ENCODE results near the gene BLTP3A. TPM values are rescaled to one million over a fixed set of nuclear protein-coding genes. Genes with fewer than 3 reads are reported as not detected.
"Not testable (repeated sequence)": the region's sequence is repeated elsewhere in the genome, so short reads cannot be mapped to it uniquely, and the experiment has no call there.

BLTP3A gene
- total RNA-seq, 1 experiment from 2014 or later = 5.4 TPM

GRCh38 chr6:34792605-34793500 is 970 bp downstream of the BLTP3A start:
- DNase-seq (ENCODE audit: low spot score) = peak; percentile 10

DNA sequence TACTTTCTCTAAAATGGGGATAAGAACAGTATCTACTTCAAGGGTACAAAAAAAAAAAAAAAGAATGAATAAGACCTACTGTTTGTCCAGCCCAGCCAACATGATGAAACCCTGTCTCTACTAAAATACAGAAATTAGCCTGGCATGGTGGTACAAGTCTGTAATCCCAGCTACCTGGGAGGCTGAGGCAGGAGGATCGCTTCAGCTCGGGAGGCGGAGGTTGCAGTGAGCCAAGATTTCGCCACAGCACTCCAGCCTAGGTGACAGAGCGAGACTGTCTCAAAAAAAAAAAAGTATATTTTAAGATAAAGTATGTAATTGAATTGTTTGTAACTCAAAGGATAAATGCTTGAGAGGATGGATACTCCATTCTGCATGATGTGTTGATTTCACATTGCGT is 2.0 kb downstream of the BLTP3A start:
- DNase-seq (ENCODE audit: low spot score) = no peak

DNA sequence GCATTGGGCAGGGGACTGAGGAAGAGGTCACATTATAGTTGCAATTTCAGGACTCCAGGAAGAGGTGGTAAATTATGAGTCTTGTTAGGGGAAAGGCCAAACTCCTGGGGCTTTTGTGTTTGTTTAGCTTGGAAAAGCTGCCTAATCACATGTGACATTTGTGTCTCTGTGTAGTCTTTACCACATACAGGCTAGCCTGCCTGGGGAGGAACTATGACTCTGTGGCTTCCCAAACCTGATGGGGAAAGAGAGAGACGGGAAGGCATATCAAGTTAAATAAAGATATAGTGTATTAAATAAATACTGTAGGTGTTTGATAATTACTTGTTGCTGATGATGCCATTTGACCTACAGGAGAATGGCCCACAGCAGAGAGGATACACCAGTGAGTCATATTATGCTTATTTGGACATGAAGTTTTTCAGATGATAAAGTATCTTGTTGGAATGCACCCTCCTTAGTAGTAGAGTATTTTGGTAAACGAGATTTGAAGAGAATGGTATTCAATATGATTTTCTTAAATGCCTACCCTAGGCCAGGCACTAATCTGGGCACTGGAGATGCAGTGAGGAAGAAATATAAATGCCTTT is 4.0 kb downstream of the BLTP3A start:
- DNase-seq (ENCODE audit: low spot score) = peak; percentile 32

DNA sequence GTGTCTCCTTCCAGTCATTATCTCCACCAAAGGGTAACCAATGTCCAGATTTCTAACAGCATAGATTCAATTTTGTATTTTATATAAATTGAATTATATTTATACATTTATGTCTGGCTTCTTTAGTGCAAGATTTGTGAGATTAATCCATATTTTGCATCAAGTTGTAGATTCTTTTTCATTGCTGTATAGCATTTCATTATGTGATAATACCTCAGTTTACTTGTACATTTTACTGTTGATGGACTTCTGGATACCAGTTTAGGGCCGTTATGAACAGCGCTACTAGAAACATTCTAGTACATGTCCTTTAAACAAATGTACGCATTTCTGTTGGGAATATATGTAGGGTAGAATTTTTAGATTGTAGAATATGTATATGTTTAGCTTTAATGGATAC is 6.2 kb downstream of the BLTP3A start:
- DNase-seq (ENCODE audit: low spot score) = no peak

DNA sequence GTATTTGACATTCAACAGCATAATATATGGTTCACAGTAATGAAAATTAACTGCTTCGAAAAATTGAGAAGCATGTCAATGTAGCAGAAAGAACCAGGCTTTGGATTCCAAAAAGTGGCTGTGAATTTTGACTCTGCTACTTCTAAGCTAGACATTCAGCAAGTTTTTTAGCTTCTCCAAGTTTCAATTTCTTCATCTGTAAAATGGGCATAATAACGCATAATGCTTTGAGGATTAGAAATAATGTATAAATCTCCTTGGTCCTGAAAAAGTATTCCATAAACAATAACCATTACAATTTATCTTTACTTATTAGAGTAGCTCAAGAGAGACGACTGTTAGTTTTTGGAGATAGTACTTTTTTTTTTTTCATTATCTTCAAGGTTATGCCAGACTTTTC is 7.7 kb downstream of the BLTP3A start:
- no peak for DNase-seq (ENCODE audit: low spot score)

DNA sequence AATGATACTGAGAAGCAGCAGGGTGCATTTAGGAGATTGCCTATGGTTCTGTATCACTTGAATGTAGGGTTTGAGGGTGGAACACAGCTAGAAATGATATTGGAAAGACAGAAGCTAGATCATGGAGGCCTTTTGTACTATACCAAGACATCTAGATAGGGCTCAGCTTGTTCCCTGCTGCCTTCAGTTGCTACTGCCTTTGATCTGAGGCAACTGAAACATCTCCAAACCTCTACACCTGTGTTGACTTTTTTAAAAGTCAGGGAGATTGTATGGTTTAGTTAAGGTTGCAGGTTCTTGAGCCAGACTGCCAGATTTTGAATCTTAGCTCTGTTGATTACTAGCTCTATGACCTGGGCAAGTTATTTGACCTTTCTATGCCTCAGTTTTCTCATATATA is 12.7 kb downstream of the BLTP3A start:
- no peak for DNase-seq (ENCODE audit: low spot score)

DNA sequence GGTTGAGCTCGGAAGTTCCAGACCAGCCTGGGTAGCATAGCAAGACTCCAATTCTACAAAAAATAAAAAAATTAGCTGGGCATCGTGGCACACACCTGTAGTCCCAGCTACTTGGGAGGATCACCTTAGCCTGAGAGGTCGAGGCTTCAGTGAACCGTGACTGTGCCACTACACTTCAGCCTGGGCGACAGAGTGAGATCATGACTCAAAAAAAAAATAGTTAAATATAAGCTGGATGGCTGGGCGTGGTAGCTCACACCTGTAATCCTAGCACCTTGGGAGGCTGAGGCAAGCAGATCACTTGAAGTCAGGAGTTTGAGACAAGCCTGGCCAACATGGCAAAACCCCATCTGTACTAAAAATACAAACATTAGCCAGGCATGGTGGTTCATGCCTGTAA is 13.2 kb downstream of the BLTP3A start:
- DNase-seq (ENCODE audit: low spot score) = not testable (repeated sequence)

GRCh38 chr6:34806738-34807453 is 15.0 kb downstream of the BLTP3A start:
- DNase-seq (ENCODE audit: low spot score) = no peak

- DNase-seq (ENCODE audit: low spot score) = not testable (repeated sequence)
These were observed 16.6 kb downstream of the BLTP3A start for GRCh38 chr6:34808473-34808872.

GRCh38 chr6:34809419-34809818 is 17.5 kb downstream of the BLTP3A start:
- DNase-seq (ENCODE audit: low spot score) = not testable (repeated sequence)

GRCh38 chr6:34810017-34810882 is 18.4 kb downstream of the BLTP3A start:
- peak; percentile 25 for DNase-seq (ENCODE audit: low spot score)

GRCh38 chr6:34810936-34811632 is 19.2 kb downstream of the BLTP3A start:
- peak; percentile 32 for DNase-seq (ENCODE audit: low spot score)

- no peak for DNase-seq (ENCODE audit: low spot score)
These were observed 21.3 kb downstream of the BLTP3A start for GRCh38 chr6:34813028-34813713.

DNA sequence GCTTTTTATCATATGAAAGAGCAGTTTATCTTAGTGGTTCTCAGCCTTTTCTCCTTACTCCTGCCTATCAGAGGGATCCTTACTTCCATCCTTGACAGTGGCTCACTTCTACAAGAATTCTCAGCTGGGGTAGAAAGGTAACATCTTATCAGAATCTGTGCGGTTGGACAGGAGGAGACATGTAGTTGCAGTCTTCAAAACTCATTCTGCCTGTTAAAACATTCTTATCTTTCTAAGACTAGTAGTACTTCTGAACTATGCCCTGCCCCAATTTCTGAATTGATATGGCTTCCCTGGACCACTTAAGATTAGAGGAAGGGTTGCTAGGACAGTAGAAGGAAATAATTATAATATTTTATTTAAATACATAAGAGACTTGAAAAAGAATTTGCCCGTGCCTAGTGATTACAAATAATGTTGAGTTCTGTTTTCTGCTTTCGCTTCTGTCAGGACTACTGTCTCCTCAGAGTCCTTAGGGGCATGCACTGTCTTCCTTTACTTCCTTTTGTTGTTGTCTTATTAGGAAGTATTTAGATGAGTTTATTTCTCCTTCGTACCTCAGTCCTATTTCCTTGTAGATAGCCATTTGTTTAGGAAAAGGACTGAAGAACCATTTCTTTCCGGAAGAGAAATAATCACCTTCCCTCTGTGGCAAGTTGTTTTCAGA is 24.9 kb downstream of the BLTP3A start:
- DNase-seq (ENCODE audit: low spot score) = no peak

DNA sequence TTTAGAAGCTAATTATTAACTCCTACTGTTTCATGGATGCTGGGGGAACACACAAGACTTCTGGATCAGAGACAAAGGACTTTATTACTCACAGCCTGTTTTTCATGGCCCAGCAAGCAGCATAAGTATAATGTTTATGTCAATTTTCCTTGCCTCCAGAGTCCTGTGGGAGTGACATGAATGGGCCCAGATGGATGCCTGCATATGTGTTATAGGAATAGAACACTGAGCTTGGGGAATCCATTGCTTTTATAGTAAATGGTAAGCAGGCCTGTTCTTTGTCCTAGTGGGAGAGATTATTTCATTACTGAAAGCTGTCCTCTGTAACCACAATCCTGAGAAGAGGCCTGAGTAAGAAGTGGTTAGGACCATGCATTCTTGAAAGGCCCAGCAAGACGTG is 25.6 kb downstream of the BLTP3A start:
- no peak for DNase-seq (ENCODE audit: low spot score)

GRCh38 chr6:34818872-34819570 is 27.1 kb downstream of the BLTP3A start:
- DNase-seq (ENCODE audit: low spot score) = not testable (repeated sequence)

DNA sequence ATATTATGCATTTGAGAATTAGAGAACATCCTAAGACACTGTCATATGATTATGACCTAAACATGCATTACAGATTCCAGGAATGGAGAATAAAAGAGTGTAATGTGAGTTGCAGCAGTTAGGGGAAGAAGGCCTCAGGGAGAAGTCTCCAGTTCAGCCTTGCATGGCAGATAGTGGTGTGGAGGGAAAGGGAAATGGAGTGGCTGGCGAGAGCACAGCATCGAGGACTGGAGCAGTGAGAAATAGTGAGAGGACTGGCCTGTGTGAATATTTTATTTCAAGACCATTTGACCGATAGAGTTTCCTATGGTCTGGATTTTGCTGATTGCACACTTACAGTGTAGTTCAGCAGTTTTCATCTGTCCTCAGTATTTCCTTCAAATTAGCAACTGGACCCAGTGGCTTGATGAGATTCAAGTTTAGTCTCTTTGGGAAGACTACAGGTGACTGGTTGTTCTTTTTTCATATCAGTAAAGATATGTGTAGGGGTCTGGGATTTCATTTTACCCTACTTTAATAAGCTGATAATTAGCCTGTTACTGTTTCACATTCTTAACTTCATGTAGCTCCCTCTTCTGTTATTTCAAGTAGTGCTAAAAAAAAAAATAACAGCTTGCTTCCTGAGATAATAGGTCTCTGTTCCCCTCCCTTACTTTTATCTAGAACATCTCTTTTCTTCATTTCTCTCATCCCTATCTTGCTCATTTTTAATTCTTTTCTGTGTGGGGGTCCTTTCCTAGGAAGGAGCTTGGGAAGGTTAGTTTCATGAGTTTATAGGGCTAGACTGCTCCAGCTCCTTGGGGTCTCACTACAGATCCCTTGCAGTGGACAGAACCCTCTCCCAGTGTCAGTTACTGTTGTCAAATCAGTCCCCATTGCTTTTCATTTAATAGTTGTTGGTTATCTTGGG is 27.9 kb downstream of the BLTP3A start:
- no peak for DNase-seq (ENCODE audit: low spot score)

DNA sequence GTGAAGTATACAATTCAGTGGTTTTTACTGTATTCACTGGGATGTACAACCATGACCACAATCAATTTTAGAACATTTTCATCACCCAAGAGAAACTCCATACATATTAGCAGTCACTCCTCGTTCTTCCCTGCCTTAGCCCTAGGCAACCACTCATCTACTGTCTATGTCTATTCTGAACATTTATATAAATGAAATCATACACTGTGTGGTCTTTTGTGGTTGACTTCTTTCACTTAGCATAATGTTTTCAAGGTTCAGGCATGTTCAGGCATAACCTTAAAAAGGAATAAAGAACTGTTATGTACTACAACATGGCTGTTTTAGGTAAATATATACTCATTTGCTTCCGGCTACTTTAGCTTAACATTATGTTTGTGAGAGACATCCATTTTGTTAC is 37.3 kb downstream of the BLTP3A start:
- no peak for DNase-seq (ENCODE audit: low spot score)
